HL-60 (cell line): Measurements from ENCODE around the gene AARSD1.

Source experiments
- REST ChIP-seq: IDR thresholded peaks from 2 replicates; pipeline ENCODE4 v1.6.1; 2012; ENCODE audit warnings: low read depth; ENCODE audit not compliant: insufficient replicate concordance
- TF ChIP-seq, protein P1 (sequence below): IDR thresholded peaks from one replicate; pipeline ENCODE4 v1.5.1; 2011; ENCODE audit warnings: low read length, control low read depth, inconsistent platforms; ENCODE audit not compliant: insufficient read depth

GRCh38 chr17:42946812-42947211 is 17.4 kb downstream of the AARSD1 start:
- TF ChIP-seq REST: no peak
- TF ChIP-seq, protein P1, sequence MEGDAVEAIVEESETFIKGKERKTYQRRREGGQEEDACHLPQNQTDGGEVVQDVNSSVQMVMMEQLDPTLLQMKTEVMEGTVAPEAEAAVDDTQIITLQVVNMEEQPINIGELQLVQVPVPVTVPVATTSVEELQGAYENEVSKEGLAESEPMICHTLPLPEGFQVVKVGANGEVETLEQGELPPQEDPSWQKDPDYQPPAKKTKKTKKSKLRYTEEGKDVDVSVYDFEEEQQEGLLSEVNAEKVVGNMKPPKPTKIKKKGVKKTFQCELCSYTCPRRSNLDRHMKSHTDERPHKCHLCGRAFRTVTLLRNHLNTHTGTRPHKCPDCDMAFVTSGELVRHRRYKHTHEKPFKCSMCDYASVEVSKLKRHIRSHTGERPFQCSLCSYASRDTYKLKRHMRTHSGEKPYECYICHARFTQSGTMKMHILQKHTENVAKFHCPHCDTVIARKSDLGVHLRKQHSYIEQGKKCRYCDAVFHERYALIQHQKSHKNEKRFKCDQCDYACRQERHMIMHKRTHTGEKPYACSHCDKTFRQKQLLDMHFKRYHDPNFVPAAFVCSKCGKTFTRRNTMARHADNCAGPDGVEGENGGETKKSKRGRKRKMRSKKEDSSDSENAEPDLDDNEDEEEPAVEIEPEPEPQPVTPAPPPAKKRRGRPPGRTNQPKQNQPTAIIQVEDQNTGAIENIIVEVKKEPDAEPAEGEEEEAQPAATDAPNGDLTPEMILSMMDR: no peak
